ENCODE data around the gene PRSS57. TPM values are rescaled to one million over a fixed set of nuclear protein-coding genes. Genes with fewer than 3 reads are reported as not detected.

Gene PRSS57
- total and polyA plus RNA-seq, 2 of the 13 experiments (the other 11 are each of a cell fraction or from before 2014, with no cell fraction given): 0.12 TPM; not detected in 1

DNA sequence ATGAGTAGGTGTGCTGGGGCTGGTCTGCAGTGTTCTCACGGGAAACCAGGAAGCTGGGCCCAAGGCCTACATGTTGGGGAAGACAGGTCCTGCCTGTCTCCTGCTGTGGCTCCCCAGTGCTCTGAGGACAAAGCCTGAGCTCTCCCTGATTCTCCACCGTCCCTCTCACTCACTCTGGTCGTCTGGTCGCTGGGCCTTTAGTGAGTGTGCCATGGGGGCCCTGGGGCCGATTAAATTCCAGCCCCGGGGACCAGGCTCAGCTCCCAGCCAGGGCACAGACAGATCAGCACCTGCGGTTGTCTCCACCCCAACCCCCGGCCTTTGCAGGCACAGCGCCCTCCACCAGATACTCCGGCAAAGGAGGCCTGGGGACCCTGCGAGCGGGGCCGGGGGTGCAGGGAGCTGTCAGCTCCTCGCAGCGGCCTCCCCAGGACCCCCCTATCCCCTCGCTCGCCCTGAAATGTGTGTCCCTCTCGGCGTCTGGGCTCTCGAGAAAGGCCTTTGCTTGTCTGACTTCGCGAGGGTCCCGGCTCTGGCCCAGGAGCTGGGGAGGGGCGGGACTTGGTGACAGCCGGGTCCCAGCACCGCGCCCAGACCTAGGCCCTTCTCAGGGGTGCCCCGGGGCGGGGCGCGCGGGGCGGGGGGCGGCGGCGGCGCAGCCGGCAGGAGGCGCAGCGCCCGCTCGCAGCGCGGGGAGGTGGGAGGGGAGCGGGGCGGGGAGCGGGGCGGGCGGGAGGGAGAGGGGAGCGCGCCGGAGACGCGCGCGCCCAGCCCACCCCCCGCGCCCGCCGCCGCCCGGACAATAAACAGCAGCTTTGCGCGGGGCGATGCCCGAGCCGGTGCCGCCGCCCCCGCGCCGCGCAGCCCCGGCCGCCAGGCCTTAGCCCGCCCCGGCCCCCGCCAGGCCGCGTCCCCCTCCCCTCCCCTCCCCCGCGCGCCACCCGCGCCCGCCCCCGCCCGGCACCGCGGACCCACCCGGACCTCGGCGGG lies 13.2 kb upstream of the PRSS57 start, which contains the start of gene PALM (continued):
- TF ChIP-seq, protein P1, sequence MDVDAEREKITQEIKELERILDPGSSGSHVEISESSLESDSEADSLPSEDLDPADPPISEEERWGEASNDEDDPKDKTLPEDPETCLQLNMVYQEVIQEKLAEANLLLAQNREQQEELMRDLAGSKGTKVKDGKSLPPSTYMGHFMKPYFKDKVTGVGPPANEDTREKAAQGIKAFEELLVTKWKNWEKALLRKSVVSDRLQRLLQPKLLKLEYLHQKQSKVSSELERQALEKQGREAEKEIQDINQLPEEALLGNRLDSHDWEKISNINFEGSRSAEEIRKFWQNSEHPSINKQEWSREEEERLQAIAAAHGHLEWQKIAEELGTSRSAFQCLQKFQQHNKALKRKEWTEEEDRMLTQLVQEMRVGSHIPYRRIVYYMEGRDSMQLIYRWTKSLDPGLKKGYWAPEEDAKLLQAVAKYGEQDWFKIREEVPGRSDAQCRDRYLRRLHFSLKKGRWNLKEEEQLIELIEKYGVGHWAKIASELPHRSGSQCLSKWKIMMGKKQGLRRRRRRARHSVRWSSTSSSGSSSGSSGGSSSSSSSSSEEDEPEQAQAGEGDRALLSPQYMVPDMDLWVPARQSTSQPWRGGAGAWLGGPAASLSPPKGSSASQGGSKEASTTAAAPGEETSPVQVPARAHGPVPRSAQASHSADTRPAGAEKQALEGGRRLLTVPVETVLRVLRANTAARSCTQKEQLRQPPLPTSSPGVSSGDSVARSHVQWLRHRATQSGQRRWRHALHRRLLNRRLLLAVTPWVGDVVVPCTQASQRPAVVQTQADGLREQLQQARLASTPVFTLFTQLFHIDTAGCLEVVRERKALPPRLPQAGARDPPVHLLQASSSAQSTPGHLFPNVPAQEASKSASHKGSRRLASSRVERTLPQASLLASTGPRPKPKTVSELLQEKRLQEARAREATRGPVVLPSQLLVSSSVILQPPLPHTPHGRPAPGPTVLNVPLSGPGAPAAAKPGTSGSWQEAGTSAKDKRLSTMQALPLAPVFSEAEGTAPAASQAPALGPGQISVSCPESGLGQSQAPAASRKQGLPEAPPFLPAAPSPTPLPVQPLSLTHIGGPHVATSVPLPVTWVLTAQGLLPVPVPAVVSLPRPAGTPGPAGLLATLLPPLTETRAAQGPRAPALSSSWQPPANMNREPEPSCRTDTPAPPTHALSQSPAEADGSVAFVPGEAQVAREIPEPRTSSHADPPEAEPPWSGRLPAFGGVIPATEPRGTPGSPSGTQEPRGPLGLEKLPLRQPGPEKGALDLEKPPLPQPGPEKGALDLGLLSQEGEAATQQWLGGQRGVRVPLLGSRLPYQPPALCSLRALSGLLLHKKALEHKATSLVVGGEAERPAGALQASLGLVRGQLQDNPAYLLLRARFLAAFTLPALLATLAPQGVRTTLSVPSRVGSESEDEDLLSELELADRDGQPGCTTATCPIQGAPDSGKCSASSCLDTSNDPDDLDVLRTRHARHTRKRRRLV (CRISPR knock-in tag; IDR thresholded peaks at IDR 0.05): no peak
- TF ChIP-seq NBN (conservative IDR thresholded peaks at IDR 0.05) (no peak), MTERF4 (CRISPR knock-in tag; IDR thresholded peaks at IDR 0.05) (no peak), EP300 (IDR thresholded peaks at IDR 0.05; ENCODE audit: low read depth in 2 of 2, low read length in 2 of 2) (no peak), EP300 (CRISPR knock-in tag; IDR thresholded peaks at IDR 0.05; ENCODE audit: borderline replicate concordance) (no peak), PLSCR1 (CRISPR knock-in tag; IDR thresholded peaks at IDR 0.05; ENCODE audit: borderline replicate concordance) (no peak), DPF2 (CRISPR knock-in tag; IDR thresholded peaks at IDR 0.05; ENCODE audit: borderline replicate concordance, low read depth) (no peak), ZNF24 (IDR thresholded peaks at IDR 0.05) (no peak), ZNF260 (CRISPR knock-in tag; IDR thresholded peaks at IDR 0.05; ENCODE audit: borderline replicate concordance, low read depth) (no peak), PREB (CRISPR knock-in tag; IDR thresholded peaks at IDR 0.05) (no peak)
- TF ChIP-seq, protein P2, sequence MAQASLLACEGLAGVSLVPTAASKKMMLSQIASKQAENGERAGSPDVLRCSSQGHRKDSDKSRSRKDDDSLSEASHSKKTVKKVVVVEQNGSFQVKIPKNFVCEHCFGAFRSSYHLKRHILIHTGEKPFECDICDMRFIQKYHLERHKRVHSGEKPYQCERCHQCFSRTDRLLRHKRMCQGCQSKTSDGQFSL (CRISPR knock-in tag; IDR thresholded peaks at IDR 0.05): peak; percentile 25; the same call in 1 of the 2 replicates
- TF ChIP-seq, protein P3, sequence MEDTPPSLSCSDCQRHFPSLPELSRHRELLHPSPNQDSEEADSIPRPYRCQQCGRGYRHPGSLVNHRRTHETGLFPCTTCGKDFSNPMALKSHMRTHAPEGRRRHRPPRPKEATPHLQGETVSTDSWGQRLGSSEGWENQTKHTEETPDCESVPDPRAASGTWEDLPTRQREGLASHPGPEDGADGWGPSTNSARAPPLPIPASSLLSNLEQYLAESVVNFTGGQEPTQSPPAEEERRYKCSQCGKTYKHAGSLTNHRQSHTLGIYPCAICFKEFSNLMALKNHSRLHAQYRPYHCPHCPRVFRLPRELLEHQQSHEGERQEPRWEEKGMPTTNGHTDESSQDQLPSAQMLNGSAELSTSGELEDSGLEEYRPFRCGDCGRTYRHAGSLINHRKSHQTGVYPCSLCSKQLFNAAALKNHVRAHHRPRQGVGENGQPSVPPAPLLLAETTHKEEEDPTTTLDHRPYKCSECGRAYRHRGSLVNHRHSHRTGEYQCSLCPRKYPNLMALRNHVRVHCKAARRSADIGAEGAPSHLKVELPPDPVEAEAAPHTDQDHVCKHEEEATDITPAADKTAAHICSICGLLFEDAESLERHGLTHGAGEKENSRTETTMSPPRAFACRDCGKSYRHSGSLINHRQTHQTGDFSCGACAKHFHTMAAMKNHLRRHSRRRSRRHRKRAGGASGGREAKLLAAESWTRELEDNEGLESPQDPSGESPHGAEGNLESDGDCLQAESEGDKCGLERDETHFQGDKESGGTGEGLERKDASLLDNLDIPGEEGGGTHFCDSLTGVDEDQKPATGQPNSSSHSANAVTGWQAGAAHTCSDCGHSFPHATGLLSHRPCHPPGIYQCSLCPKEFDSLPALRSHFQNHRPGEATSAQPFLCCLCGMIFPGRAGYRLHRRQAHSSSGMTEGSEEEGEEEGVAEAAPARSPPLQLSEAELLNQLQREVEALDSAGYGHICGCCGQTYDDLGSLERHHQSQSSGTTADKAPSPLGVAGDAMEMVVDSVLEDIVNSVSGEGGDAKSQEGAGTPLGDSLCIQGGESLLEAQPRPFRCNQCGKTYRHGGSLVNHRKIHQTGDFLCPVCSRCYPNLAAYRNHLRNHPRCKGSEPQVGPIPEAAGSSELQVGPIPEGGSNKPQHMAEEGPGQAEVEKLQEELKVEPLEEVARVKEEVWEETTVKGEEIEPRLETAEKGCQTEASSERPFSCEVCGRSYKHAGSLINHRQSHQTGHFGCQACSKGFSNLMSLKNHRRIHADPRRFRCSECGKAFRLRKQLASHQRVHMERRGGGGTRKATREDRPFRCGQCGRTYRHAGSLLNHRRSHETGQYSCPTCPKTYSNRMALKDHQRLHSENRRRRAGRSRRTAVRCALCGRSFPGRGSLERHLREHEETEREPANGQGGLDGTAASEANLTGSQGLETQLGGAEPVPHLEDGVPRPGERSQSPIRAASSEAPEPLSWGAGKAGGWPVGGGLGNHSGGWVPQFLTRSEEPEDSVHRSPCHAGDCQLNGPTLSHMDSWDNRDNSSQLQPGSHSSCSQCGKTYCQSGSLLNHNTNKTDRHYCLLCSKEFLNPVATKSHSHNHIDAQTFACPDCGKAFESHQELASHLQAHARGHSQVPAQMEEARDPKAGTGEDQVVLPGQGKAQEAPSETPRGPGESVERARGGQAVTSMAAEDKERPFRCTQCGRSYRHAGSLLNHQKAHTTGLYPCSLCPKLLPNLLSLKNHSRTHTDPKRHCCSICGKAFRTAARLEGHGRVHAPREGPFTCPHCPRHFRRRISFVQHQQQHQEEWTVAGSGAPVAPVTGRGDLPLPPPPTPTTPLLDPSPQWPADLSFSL (CRISPR knock-in tag; IDR thresholded peaks at IDR 0.05): no peak

Measured in HepG2 (cell line).